SK-N-MC (cell line): ENCODE data around the gene PML.

Experiments used
- EZH2 ChIP-seq: fragments of 200-600 bp; sonication (generic); IDR thresholded peaks from one replicate; pipeline ENCODE4 v1.6.1; 2017; ENCODE audit warnings: antibody characterized with exemption
- POLR2AphosphoS5 ChIP-seq: IDR thresholded peaks from 2 replicates; pipeline ENCODE4 v1.6.1; 2012; ENCODE audit warnings: mild to moderate bottlenecking, low read depth, low read length, borderline replicate concordance

GRCh38 chr15:74032046-74032445 lies 37.5 kb downstream of the PML start:
- TF ChIP-seq POLR2AphosphoS5 (no peak), EZH2 (no peak)
